Gastrocnemius medialis (tissue), 4 donors: ENCODE data around the gene PRKN. TPM values are rescaled to one million over a fixed set of nuclear protein-coding genes. Genes with fewer than 3 reads are reported as not detected.
"Not testable (repeated sequence)": the region's sequence is repeated elsewhere in the genome, so short reads cannot be mapped to it uniquely, and the experiment has no call there.

ENCODE experiments used
- ATAC-seq, 2 donors: fragments of 150-250 bp; one replicate each; pipeline ENCODE4 v1.9.1; 2016
- DNase-seq, 2 donors: peaks; one replicate each; pipeline ENCODE4 v3.0.0-alpha.2; 2019
- H3K27ac ChIP-seq, 4 donors: fragments of 200-600 bp; sonication (generic); 1 replicate in 1 of 4; 2 replicates in 3 of 4; pipeline ENCODE4 v1.5.1; 2016 to 2018; ENCODE audit warnings: mild to moderate bottlenecking in 2 of 4, moderate library complexity in 1 of 4
- H3K27me3 ChIP-seq, 3 donors: fragments of 200-600 bp; sonication (generic) in 2 of 3; 1 replicate in 1 of 3; 2 replicates in 2 of 3; pipeline versions ENCODE4 v1.5.1 to v1.6.0; 2016 to 2019; ENCODE audit warnings: mild to moderate bottlenecking in 1 of 3, moderate library complexity in 1 of 3
- H3K36me3 ChIP-seq, 2 donors: fragments of 200-600 bp; sonication (generic) in 1 of 2; one replicate each; pipeline ENCODE4 v1.5.1; 2017 to 2018
- H3K4me1 ChIP-seq, 2 donors: fragments of 200-600 bp; sonication (generic) in 1 of 2; one replicate each; pipeline ENCODE4 v1.5.1; 2016 to 2017; ENCODE audit warnings: mild to moderate bottlenecking in 2 of 2
- H3K4me3 ChIP-seq, 4 donors: fragments of 200-600 bp; sonication (generic) in 3 of 4; 1 replicate in 1 of 4; 2 replicates in 3 of 4; pipeline ENCODE4 v1.5.1; 2016 to 2019; ENCODE audit warnings: mild to moderate bottlenecking in 2 of 4
- H3K9me3 ChIP-seq, 3 donors: fragments of 200-600 bp; sonication (generic) in 2 of 3; 1 replicate in 1 of 3; 2 replicates in 2 of 3; pipeline ENCODE4 v1.5.1; 2016 to 2019
- CTCF ChIP-seq, 5 experiments: fragments of 450-650 bp in 3 of 5; fragments of 200-600 bp in 2 of 5; sonication (generic) in 2 of 5; IDR thresholded peaks in 4 of 5; conservative IDR thresholded peaks in 1 of 5; 1 replicate in 4 of 5; 2 replicates in 1 of 5; pipeline ENCODE4 v1.5.1; 2016 to 2019; ENCODE audit warnings: antibody characterized with exemption in 5 of 5, mild to moderate bottlenecking in 3 of 5, moderate library complexity in 3 of 5
- POLR2A ChIP-seq, 2 donors: fragments of 450-650 bp; IDR thresholded peaks; one replicate each; pipeline ENCODE4 v1.6.1; 2017; ENCODE audit warnings: antibody characterized with exemption in 2 of 2, mild to moderate bottlenecking in 2 of 2, moderate library complexity in 2 of 2
- in situ Hi-C, 4 donors: fragments of 200-750 bp; cut with MboI; loops; one replicate each; pipeline versions ENCODE4 v1.15.0 to v1.8.0; 2017; ENCODE audit warnings: low sequenced_read_pairs in 4 of 4
- intact Hi-C: fragments of 100-400 bp; cut with DNase I; formaldehyde crosslinking; loops from one replicate; pipeline ENCODE4 v1.15.1; 2023; ENCODE audit warnings: low total_unique reads
- total RNA-seq, 4 donors: library from RNA; depleted of rRNA; stranded (reverse); fragments of >200 nt; gene quantifications; one replicate each; pipeline versions ENCODE4 v1.1.0 to v1.2.3, GENCODE V29; 2016

The PRKN gene
- total RNA-seq, 4 donors from 2014 or later: 8.4 to 21.6 (median 13.7) TPM

GRCh38 chr6:161832622-161833021 is 894.9 kb downstream of the PRKN start:
- Histone ChIP-seq H3K27ac (no peak overlapping the region), H3K27me3 (no peaks in the 10 kb centered on the region), H3K9me3 (no peaks in the 10 kb centered on the region), H3K4me1 (no peaks in the 10 kb centered on the region), H3K4me3 (no peak overlapping the region), H3K36me3 (no peaks in the 10 kb centered on the region)
- no peak for DNase-seq
- intact Hi-C loops (no loop called here), in situ Hi-C loops (no loop called here)
- ATAC-seq: no peak
- TF ChIP-seq POLR2A (IDR thresholded peaks at IDR 0.05) (no peak), CTCF (IDR thresholded peaks at IDR 0.05 in 4 of 5, conservative IDR thresholded peaks at IDR 0.05 in 1 of 5) (no peak)

DNA sequence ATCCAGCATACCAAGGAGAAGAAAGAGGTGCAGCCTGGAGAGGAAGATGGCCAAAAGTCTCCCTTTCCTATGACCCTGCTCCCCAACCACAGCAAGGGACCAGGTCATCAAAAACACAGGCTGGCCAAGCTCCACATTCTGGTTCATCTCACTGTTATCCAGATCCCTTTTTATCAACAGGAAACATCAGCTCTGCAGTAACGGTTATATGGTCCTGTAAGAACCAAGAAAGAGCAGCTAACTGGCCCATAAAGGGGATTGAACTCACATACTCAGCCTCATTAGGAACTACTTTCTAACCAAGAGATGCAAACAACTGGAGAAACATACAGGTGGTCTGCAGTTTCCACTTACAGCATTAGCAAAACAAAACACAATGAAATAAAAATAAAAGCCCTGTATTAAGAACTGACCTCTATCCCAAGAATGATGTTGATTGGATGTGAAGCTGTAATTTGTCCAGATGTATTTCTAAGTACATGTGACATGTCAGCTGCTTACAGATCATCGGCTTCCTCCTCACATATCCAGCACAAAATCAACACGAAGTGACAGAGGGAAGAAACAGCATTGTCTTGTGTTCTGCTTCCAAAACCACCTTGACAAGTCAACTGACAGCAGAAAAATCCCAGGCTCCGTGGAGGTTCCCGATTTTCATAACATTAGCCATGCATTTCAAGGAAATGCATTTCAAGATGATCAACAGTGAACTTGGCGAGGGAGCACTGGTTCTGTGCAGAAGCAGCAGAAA is 896.5 kb downstream of the PRKN start:
- H3K9me3 ChIP-seq: no peaks in the 10 kb centered on the region
- in situ Hi-C loops: no loop called here
- H3K27ac ChIP-seq: no peak overlapping the region
- no peak for TF ChIP-seq POLR2A (IDR thresholded peaks at IDR 0.05)
- TF ChIP-seq CTCF (IDR thresholded peaks at IDR 0.05 in 4 of 5, conservative IDR thresholded peaks at IDR 0.05 in 1 of 5): no peak
- H3K36me3 ChIP-seq: no peaks in the 10 kb centered on the region
- H3K27me3 ChIP-seq: no peaks in the 10 kb centered on the region
- intact Hi-C loops: no loop called here
- no peak overlapping the region for H3K4me3 ChIP-seq
- ATAC-seq (no peak), DNase-seq (no peak)
- H3K4me1 ChIP-seq: no peaks in the 10 kb centered on the region

- H3K36me3 ChIP-seq: no peaks in the 10 kb centered on the region
- H3K27ac ChIP-seq: no peak overlapping the region
- no peaks in the 10 kb centered on the region for H3K4me1 ChIP-seq
- DNase-seq (no peak), ATAC-seq (no peak)
- H3K27me3 ChIP-seq: no peaks in the 10 kb centered on the region
- intact Hi-C loops: no loop called here
- no peak for TF ChIP-seq CTCF (IDR thresholded peaks at IDR 0.05 in 4 of 5, conservative IDR thresholded peaks at IDR 0.05 in 1 of 5)
- no peak for TF ChIP-seq POLR2A (IDR thresholded peaks at IDR 0.05)
- H3K9me3 ChIP-seq: no peaks in the 10 kb centered on the region
- no peak overlapping the region for H3K4me3 ChIP-seq
- in situ Hi-C loops: no loop called here
Observed at GRCh38 chr6:161829291-161829729, 898.3 kb downstream of the PRKN start.

- ATAC-seq (no peak), DNase-seq (no peak)
- H3K27ac ChIP-seq: no peak overlapping the region
- in situ Hi-C loops (no loop called here), intact Hi-C loops (no loop called here)
- H3K9me3 ChIP-seq: no peaks in the 10 kb centered on the region
- no peak overlapping the region for H3K4me3 ChIP-seq
- H3K27me3 ChIP-seq: no peaks in the 10 kb centered on the region
- no peaks in the 10 kb centered on the region for H3K36me3 ChIP-seq
- no peaks in the 10 kb centered on the region for H3K4me1 ChIP-seq
- TF ChIP-seq CTCF (IDR thresholded peaks at IDR 0.05 in 4 of 5, conservative IDR thresholded peaks at IDR 0.05 in 1 of 5): no peak
- no peak for TF ChIP-seq POLR2A (IDR thresholded peaks at IDR 0.05)
Observed at GRCh38 chr6:161828355-161828754, 899.2 kb downstream of the PRKN start.

- in situ Hi-C loops (no loop called here), intact Hi-C loops (no loop called here)
- H3K4me3 ChIP-seq: no peak overlapping the region
- no peak for TF ChIP-seq CTCF (IDR thresholded peaks at IDR 0.05 in 4 of 5, conservative IDR thresholded peaks at IDR 0.05 in 1 of 5)
- no peak for TF ChIP-seq POLR2A (IDR thresholded peaks at IDR 0.05)
- DNase-seq (no peak), ATAC-seq (no peak)
- no peaks in the 10 kb centered on the region for H3K4me1 ChIP-seq
- no peaks in the 10 kb centered on the region for H3K36me3 ChIP-seq
- no peaks in the 10 kb centered on the region for H3K9me3 ChIP-seq
- H3K27ac ChIP-seq: no peak overlapping the region
- no peaks in the 10 kb centered on the region for H3K27me3 ChIP-seq
Observed at GRCh38 chr6:161826512-161826911, 901.1 kb downstream of the PRKN start.

GRCh38 chr6:161822204-161822603 is 905.4 kb downstream of the PRKN start:
- not testable (repeated sequence) for ATAC-seq, DNase-seq, H3K9me3 ChIP-seq

More at GRCh38 chr6:161822204-161822603, 905.4 kb downstream of the PRKN start:
- intact Hi-C loops, H3K4me3 ChIP-seq, H3K4me1 ChIP-seq, in situ Hi-C loops, H3K27ac ChIP-seq, H3K36me3 ChIP-seq, H3K27me3 ChIP-seq: not testable (repeated sequence)
